Stimulated activated CD8-positive, alpha-beta memory T cell treated with anti-CD3 and anti-CD28 coated beads, Interleukin-12 subunit alpha, Interleukin-12 subunit beta, amount 100 ng/mL, for 24 hours (primary cell): ENCODE measurements around the gene RND2.
"Not testable (repeated sequence)": the region's sequence is repeated elsewhere in the genome, so short reads cannot be mapped to it uniquely, and the experiment has no call there.

Experiments used
- DNase-seq: peaks from one replicate; pipeline ENCODE4 v3.0.0-alpha.2; 2020; ENCODE audit errors: extremely low read depth

Gene RND2, protein sequence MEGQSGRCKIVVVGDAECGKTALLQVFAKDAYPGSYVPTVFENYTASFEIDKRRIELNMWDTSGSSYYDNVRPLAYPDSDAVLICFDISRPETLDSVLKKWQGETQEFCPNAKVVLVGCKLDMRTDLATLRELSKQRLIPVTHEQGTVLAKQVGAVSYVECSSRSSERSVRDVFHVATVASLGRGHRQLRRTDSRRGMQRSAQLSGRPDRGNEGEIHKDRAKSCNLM

DNA sequence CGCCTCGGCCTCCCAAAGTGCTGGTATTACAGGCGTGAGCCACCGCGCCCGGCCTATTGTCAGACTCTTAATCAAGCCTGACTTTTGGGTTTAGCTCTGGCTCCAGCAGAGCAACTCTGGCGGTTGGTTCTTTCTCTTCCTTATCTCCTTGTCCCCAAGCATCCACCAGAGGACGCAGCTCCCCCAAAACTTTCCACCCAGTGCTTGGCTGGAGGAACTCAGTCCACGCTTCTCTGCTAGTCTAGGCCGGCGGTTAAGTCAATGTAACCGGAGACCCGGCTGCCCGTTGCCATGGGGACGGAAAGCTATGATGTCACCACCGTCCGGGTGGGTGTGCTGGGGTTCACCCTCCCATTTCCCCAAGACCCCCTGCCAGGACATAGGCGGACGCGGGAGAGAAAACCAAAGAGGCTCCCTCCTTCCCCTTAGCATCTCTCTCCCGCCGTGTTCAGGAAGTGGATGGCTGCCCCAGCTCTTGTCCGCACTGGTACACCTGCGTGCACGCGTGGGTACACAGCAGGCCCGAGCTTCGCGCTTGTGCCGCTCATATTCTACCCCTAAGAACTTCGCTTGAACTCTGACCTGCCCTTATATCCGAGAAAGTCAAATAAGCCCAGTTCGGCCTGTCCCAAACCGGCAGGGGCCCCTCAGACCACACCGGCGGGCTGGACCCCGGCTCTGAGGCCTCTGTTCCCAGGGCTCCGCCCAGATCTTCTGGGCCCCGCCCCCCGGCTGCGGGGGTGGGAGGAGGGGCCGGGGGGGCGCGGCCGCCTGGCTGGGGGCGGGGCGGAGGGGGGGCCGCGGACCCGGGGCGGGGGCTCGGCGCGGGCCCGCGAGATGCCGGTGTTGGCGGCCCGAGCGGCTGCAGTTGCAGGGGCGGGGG lies at the start of gene RND2:
TSS of gene RND2 (plus strand) at position 825 of the 883 bp plus-strand sequence. CDS start 117 bp downstream, outside the sequence.
- DNase-seq = peak; percentile 39

DNA sequence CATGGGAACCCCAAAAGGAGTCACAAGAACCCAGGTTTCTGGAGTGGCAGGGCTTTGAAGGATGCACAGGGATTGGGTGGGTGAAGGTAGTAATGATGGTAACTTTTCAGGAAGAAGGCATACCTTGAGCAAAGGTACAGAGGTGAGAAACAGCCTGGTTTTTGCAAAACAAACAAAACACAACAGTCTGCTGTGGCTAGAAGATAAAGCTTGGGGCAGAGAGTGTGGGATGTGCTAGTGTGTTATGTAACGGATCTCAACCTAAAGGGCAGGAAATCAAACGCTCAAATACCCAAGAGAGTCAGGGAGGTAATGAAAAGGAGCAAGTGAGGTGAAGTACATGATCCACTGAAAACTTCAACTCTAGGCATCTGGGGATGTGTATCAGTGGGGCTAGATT lies 49.8 kb upstream of the RND2 start:
- DNase-seq = no peak

DNA sequence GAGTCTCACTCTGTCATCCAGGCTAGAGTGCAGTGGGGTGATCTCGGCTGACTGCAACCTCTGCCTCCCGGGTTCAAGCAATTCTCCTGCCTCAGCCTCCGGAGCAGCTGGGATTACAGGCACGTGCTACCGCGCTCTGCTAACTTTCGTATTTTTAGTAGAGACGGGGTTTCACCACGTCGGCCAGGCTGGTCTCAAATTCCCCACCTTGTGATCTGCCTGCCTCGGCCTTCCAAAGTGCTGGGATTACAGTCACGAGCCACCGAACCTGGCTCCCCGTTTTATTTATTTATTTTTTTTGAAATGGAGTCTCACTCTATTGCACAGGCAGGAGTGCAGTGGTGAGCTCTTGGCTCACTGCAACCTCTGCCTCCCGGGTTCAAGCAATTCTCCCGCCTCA lies 49.3 kb upstream of the RND2 start:
- not testable (repeated sequence) for DNase-seq

DNA sequence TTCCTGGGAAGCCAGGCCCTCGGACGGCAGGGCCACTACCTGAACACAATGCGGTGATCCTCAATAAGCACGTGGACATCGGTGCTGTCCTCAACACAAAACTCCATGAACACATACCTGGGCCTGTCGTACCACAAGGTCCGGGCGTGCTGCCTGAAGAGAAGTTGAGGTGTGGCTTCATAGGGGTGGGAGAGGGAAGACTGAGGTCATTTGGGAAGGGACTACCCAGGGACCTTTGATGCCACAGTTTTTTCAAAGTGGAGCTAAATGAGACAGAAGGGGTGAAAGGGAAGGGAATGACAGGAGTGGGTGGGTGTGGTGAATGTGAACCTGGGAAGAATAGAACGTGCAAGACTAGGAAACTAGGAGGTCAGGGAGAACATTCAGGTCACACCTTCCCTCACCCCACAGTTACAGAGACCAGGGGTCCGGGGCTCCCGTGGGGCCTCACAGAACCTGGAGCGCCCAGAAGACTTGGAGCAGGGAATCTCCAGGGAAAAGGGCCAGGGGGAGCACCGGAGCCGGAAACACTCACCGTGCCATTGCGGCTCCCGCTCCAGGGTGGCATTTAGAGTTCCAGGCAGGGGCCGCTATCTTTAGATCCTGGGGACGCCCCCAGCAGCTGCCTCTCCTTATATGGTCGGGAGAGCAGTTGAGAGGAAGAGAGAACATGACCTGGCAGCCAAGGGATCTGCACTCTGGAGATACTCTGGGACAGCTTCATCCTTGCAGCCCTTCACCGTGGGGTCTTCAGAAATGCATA lies 45.3 kb upstream of the RND2 start, which contains the start of gene PTGES3L:
TSS of gene PTGES3L (minus strand) at position 570 of the 763 bp plus-strand sequence. CDS start at position 543, 27 bp downstream.
- no peak for DNase-seq

DNA sequence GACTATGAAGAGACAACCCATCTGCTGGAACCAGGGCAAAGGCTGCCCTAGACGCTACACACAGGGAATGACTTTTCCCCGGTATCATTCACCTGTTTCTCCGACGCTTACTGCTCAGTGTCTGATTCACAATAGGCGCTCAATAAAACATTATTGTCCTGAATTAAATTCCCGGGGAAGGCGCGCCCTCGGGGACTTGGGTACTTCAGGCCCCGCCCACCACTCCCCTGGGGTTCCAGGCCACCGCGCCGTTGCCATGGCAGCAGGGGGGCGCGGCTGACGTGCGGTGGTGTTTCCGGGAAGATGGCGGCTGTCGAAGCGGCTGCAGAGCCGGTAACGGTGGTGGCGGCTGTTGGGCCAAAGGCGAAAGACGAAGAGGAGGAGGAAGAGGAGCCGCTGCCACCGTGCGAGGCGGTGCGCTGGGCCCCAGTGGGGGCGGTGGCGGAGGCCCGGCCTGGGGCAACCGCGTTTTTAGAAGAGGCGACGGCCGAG lies 44.7 kb upstream of the RND2 start, which contains the start of gene RUNDC1:
TSS of gene RUNDC1 (plus strand) at position 292 of the 492 bp plus-strand sequence. CDS start at position 304, 12 bp downstream.
- peak; percentile 77 for DNase-seq

DNA sequence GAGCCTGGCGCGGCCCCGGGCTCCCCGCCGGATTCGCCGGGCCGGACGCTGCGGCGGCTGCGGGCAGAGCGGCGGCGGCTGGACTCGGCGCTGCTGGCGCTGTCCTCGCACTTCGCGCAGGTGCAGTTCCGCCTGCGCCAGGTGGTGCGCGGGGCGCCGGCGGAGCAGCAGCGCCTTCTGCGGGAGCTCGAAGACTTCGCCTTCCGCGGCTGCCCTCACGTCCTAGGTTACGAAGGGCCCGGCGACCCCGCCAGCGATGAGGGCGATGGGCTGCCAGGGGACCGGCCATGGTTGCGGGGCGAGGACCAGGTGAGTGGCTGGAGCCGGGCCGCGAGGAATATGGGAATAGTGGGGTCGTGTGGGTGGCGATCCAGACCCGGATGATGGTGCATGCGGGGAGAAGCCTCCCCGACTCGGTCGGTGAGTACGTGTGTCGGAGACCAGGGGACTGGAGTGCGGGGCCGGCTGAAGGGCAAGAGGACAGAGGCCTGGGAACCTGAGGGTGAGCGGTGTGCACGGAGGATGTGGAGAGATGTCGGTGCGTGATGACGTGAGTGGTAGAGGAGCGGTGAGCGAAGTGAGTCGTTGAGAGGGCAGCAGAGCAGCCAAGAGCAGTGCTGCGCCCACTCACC lies 44.1 kb upstream of the RND2 start:
- no peak for DNase-seq

DNA sequence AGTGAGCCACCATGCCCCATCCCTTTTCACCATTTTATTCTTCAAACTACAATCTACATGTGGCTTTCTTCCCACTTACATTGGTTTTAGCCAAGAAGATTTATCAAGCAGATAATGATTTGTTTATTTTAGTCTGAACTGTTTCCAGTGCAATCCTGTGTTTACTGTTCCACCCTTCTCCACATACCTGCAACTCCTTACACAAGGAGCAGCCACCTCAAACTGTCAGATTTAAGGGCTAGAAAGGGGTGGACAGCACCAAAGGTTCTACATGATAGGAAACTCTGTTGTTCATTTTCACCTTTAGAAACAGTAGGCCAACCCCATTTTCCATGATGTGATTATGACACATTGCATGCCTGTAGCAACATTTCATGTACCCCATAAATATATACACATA lies 42.8 kb upstream of the RND2 start:
- DNase-seq = no peak

DNA sequence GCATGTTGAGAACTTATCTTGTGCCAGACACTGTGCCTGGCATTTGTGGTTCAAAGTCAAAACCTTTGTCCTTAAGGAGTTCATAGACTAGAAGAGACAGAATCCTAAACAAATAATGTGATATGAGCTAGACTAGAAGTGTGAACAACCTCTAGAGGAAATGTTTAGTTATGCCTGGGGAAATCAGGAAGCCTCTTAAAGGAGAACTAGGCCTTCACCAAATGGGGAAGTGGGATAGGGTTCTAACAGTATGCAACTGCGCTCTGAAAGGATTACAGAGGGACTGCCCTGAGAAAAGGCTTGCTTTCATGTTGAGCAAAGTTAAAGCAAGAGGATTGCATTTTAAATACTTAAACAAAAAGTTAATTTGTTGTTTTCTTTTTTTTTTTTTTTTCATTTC lies 39.8 kb upstream of the RND2 start:
- no peak for DNase-seq

DNA sequence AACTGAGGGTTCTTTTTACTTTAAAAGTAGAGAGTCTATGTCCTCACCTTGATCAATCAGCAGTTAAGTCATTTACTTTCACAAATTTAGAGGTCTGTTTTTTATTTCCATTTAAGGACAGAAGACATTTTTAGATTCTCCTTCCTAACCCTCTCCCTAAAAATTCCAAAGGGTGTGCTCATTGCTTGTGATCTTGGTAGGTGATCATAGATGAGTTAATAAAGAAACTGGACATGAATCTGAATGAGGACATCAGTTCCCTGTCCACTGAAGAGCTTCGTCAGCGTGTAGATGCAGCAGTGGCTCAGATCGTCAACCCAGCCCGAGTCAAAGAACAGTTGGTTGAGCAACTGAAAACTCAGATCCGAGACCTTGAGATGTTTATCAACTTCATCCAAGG lies 35.9 kb upstream of the RND2 start:
- no peak for DNase-seq

DNA sequence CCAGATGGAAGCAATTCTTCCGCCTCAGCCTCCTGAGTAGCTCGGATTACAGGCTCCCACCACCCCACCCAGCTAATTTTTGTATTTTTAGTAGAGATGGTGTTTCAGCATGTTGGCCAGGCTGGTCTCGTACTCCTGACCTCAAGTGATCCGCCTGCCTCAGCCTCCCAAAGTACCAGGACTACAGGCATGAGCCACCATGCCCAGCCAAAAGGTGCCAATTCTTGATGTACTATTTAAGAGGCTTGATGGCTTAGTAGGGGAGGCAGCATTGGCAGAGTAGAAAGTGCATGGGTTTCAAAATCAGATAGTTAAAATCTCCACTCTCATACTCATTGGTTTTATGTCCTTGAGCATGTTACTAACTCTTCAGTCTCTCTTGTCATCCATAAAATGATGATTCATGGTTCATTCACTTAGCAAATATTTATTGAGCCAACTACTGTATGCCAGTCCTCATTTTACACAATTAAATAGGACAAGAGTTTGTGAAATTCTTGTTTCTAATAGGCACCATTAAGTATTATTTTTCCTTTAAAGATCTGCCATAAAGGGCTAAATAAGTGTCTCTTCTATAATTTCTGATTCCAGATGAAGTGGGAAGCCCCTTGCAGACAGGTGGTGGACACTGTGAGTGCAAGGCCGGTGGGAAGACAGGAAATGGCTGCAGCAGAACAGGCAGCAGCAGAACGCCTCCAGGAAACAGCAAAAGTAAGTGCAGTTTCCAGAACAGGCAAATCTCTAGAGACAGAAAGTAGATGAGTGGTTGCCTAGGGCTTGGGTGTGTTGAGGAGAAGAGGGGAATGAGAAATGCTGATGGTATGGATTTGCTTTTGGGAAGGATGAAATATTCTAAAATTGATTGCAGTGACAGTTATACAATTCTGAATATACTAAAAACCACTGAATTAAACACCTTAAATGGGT lies 35.0 kb upstream of the RND2 start:
- DNase-seq = no peak

DNA sequence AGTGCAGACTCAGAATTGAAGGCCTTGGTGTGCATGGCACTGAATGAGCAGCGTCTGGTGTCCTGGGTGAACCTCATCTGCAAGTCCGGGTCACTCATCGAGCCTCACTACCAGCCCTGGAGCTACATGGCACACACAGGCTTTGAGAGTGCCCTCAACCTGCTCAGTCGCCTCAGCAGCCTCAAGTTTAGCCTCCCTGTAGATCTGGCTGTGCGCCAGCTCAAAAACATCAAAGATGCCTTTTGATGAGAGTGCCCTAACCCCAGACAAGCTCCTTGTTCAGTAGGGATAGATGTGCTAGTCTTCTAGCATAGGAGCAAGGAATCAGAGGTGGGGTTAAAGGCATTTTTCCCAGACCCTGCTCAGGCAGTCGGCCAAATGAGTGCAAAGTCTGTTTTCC lies 33.6 kb upstream of the RND2 start:
- DNase-seq = no peak

DNA sequence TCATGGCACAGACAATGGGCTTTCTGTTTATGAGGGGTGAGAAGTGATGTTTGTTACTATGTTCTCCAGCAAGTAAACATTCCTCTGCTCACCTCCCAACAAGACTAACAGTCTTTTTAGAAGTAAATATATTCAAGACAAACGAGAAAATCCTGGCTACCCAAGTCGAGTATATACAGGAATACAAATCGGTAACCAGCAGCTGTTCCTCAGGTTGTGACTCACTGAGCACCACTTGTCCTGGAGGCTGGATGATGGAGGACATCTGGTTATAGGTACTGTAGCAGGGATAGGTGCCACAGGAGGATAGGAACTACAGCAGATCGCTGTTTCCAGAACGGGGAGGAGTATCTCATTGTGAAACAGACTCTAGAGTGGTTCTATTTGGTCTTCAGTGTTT lies 32.2 kb upstream of the RND2 start:
- no peak for DNase-seq

DNA sequence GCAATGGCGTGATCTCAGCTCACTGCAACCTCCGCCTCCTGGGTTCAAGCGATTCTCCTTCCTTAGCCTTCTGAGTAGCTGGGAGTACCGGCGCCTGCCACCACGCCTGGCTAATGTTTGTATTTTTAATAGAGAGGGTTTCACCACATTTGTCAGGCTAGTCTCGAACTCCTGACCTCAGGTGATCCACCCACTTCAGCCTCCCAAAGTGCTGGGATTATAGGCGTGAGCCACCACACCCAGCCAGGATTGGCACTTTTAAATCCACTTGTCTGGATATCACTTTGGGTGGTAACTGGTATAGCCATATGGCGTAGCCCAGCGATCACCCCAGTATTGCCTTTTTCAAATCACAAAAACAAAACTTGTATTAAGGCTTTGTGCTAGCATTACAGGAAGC lies 31.1 kb upstream of the RND2 start:
- DNase-seq = not testable (repeated sequence)

DNA sequence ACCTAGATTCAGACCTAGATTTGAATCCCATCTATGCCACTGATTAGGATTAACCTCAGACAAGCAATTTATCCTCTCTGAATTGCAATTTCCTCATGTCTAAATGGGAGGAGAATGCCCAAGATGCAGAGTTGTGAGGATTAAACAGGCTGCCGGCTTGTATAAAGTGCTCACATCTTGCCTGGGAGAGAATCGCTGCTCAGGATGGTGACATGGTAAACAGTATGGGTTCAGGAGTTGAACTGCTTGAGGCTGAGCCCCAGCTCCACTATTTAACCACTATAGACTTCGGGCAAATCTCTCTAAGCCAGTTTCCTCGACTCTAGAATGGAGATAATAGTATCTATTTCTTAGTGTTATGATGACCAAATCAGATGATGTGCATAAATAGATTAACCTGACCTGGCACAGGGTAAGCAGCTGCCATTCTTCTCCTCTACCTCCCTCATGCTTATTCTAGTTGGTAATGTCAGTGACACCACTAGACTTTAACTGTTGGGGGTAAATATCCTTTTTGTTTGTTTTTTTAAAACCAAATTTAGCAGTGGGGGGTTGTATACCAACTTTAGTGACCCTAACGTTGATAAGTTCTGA lies 27.5 kb upstream of the RND2 start:
- no peak for DNase-seq

DNA sequence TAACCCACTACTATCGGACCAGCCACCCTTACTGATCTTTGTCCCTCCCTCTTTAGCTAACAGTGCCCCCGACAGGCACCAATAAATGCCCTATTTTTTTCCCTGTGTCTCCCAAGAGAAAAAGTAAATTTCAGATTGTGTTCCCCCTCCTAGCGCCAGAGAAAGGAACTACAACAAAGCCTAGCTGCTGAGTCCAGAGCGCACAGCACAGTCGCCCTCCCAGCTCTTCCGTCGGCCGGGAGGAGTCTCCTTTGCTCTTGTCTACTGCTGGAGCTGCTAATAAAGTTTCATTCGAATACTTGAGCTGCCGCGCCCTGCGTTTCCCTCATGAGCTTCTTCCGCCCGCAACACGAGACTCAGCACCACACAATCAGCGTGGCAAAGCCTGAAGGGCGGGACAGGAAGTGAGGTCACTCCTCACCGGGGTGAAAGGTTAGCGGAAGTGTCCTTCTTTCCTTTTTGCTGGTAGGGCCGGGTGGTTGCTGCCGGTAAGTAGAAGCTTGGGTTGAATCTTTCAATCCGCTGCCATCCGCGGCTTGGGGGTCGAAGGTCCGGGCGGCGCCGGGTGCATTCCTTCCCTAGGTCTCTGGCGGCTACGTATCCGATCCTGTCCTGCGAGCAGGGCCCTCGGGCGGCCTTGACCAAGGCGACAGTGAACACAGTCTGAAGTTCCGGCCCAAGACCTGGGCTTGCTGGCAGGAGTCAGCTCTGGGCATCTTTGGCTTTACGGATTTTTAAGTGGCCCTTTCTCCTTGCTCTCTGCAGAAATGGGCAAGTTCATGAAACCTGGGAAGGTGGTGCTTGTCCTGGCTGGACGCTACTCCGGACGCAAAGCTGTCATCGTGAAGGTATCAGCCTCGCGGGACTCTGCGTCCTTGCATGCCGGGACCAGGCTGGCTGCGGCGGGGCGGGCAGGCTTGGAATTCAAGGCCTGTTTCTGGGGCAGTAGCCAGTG lies 26.8 kb upstream of the RND2 start, which contains the start of gene RPL27:
TSS of gene RPL27 (plus strand) at position 436 of the 955 bp plus-strand sequence. CDS start at position 768, 332 bp downstream.
- peak; percentile 90 for DNase-seq

DNA sequence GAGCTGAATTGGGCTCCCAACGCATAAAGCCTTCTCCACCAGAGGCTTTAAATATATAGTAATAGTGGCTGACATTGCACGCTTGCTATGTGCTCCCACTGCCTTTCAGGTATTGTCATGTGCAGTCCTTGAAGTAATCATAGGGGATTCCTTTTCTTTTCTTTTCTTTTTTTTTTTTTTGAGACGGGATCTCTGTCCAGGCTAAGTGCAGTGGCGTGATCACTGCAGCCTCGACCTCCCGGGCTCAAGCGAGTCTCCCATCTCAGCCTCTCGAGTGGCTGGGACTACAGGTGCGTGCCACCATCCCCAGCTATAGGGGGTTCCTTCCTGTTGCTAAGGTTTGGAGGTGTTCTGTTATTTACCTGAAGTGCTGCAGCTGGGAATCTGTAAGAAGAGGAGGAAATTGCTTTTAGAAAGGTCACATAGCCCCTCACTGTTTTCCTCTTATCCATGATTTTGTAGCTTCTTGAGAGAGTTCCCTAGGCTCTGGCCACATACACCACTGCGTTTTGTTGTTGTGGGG lies 26.0 kb upstream of the RND2 start:
- no peak for DNase-seq

DNA sequence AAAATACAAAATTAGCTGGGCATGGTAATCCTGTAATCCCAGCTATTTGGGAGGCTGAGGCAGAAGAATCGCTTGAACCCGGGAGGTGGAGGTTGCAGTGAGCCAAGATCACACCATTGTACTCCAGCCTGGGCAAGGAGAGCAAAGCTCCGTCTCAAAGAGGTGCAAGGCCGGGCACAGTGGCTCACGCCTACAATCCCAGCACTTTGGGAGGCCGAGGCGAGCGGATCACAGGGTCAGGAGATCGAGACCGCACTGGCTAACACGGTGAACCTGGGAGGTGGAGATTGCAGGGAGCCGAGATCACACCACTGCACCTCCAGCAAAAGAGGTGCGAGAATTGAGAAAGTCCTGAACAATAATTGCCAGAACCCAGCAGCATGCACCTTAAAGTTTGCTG lies 24.1 kb upstream of the RND2 start:
- DNase-seq = not testable (repeated sequence)

DNA sequence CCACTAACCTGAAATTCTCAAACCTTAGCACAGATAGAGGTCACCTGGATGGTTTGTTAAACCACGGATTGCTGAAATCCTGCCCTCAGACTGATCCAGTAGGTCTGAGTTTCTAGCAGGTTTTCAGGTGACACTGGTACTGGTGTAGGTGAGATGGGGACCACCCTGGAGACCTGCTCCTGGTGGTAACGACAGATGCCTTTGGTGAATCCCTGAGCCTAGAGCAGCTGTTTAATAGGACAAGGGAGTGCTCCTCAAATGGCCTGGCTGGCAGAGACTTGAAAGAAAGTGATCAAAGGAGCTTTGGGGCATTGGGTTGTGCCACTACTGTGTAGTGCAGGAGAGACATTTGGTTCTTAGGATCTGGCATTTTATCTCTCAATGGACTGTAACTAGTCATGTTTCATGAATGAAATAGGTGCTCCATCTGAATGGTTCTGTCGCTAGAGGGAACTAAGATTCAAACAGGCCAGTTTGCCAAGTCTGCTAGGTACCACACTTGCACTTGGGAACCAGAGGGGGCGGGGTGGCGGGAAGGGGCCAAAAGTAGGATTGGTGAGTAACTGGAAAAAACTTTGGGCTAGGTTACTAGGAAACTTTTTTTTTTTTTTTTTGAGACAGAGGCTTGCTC lies 21.4 kb upstream of the RND2 start:
- no peak for DNase-seq
